H9 (cell line): ENCODE measurements around the gene AIG1. TPM values are rescaled to one million over a fixed set of nuclear protein-coding genes. Genes with fewer than 3 reads are reported as not detected.

Experiments
- DNase-seq: peaks from one replicate; pipeline ENCODE4 v3.0.0-alpha.2; 2017
- H2AFZ ChIP-seq: one replicate; pipeline ENCODE4 v1.6.1; 2013; ENCODE audit warnings: mild to moderate bottlenecking, low read length, control low read depth, moderate library complexity
- H2AK5ac ChIP-seq: 2 replicates; pipeline ENCODE4 v1.6.1; 2013; ENCODE audit warnings: low read length, control low read depth, mixed read lengths; ENCODE audit not compliant: insufficient read length
- H2BK120ac ChIP-seq: one replicate; pipeline ENCODE4 v1.6.1; 2013; ENCODE audit warnings: low read depth, mild to moderate bottlenecking, low read length, control low read depth, inconsistent platforms; ENCODE audit not compliant: poor library complexity, severe bottlenecking
- H2BK12ac ChIP-seq: 2 replicates; pipeline ENCODE4 v1.6.1; 2013; ENCODE audit warnings: low read length, control low read depth, mixed read lengths, low read depth; ENCODE audit not compliant: insufficient read length
- H2BK15ac ChIP-seq: 2 replicates; pipeline ENCODE4 v1.6.1; 2013; ENCODE audit warnings: low read depth, low read length, control low read depth
- H2BK20ac ChIP-seq: one replicate; pipeline ENCODE4 v1.6.1; 2013; ENCODE audit warnings: low read depth, mild to moderate bottlenecking, low read length, control low read depth, inconsistent platforms; ENCODE audit not compliant: poor library complexity, severe bottlenecking
- H2BK5ac ChIP-seq: 2 replicates; pipeline ENCODE4 v1.6.1; 2013; ENCODE audit warnings: low read length, control low read depth, mixed read lengths; ENCODE audit not compliant: insufficient read length
- H3K14ac ChIP-seq: 2 replicates; pipeline ENCODE4 v1.6.1; 2013; ENCODE audit warnings: low read length, control low read depth; ENCODE audit not compliant: insufficient read depth
- H3K18ac ChIP-seq: 2 replicates; pipeline ENCODE4 v1.6.1; 2013; ENCODE audit warnings: low read depth, mild to moderate bottlenecking, mixed read lengths, low read length, control low read depth; ENCODE audit not compliant: insufficient read length
- H3K23ac ChIP-seq: 2 replicates; pipeline ENCODE4 v1.6.1; 2013; ENCODE audit warnings: low read length, control low read depth, mixed read lengths, low read depth; ENCODE audit not compliant: insufficient read length
- H3K23me2 ChIP-seq: 2 replicates; pipeline ENCODE4 v1.6.1; 2013; ENCODE audit warnings: low read depth, mild to moderate bottlenecking, mixed read lengths, low read length, control low read depth; ENCODE audit not compliant: insufficient read length, poor library complexity, severe bottlenecking
- H3K27ac ChIP-seq: 2 replicates; pipeline ENCODE4 v1.5.1; 2013; ENCODE audit warnings: low read length, control low read depth, mixed read lengths, low read depth; ENCODE audit not compliant: insufficient read length
- H3K27me3 ChIP-seq: 2 replicates; pipeline ENCODE4 v1.6.1; 2013; ENCODE audit warnings: low read length, control low read depth, inconsistent platforms; ENCODE audit not compliant: insufficient read depth
- H3K4ac ChIP-seq: 2 replicates; pipeline ENCODE4 v1.6.1; 2013; ENCODE audit warnings: low read depth, mild to moderate bottlenecking, control low read depth, inconsistent platforms, low read length, moderate library complexity
- H3K4me1 ChIP-seq: 2 replicates; pipeline ENCODE4 v1.6.1; 2013; ENCODE audit warnings: low read length, control low read depth, inconsistent platforms; ENCODE audit not compliant: insufficient read depth
- H3K4me2 ChIP-seq: 2 replicates; pipeline ENCODE4 v1.6.1; 2013; ENCODE audit warnings: low read length, control low read depth, mixed read lengths; ENCODE audit not compliant: insufficient read length, insufficient read depth
- H3K56ac ChIP-seq: 2 replicates; pipeline ENCODE4 v1.6.1; 2013; ENCODE audit warnings: low read depth, mild to moderate bottlenecking, mixed read lengths, low read length, control low read depth; ENCODE audit not compliant: insufficient read length
- H3K79me1 ChIP-seq: 2 replicates; pipeline ENCODE4 v1.6.1; 2013; ENCODE audit warnings: low read depth, mild to moderate bottlenecking, moderate library complexity, low read length, control low read depth, inconsistent platforms; ENCODE audit not compliant: insufficient read depth, poor library complexity, severe bottlenecking
- H3K79me2 ChIP-seq: 2 replicates; pipeline ENCODE4 v1.6.1; 2013; ENCODE audit warnings: low read length, control low read depth, inconsistent platforms; ENCODE audit not compliant: insufficient read depth
- H3K9ac ChIP-seq: 2 replicates; pipeline ENCODE4 v1.6.1; 2013; ENCODE audit warnings: low read length, control low read depth, mixed read lengths; ENCODE audit not compliant: insufficient read length; ENCODE audit errors: extremely low read depth
- H3K9me3 ChIP-seq: one replicate; pipeline ENCODE4 v1.6.1; 2013; ENCODE audit warnings: low read depth, low read length, inconsistent platforms; ENCODE audit not compliant: control insufficient read depth
- H3T11ph ChIP-seq: one replicate; pipeline ENCODE4 v1.6.1; 2013; ENCODE audit warnings: mild to moderate bottlenecking, low read length, control low read depth, inconsistent platforms
- H4K20me1 ChIP-seq: one replicate; pipeline ENCODE4 v1.6.1; 2013; ENCODE audit not compliant: control insufficient read depth, insufficient read length, insufficient read depth
- H4K5ac ChIP-seq: 2 replicates; pipeline ENCODE4 v1.6.1; 2013; ENCODE audit warnings: low read depth, mild to moderate bottlenecking, mixed read lengths, low read length, control low read depth; ENCODE audit not compliant: insufficient read length
- H4K8ac ChIP-seq: replicated peaks from 2 replicates; pipeline ENCODE4 v1.6.1; 2013; ENCODE audit warnings: low read length, control low read depth, mixed read lengths, low read depth; ENCODE audit not compliant: insufficient read length
- H4K91ac ChIP-seq: 2 replicates; pipeline ENCODE4 v1.6.1; 2013; ENCODE audit warnings: low read depth, mild to moderate bottlenecking, moderate library complexity, mixed read lengths, low read length, control low read depth; ENCODE audit not compliant: insufficient read length
- H3K27ac Mint-ChIP-seq, 3 experiments: 2 replicates in 2 of 3; 3 replicates in 1 of 3; pipeline ENCODE4 v1.8.0; 2020 to 2021; ENCODE audit warnings: mixed read lengths in 3 of 3, mild to moderate bottlenecking in 1 of 3, moderate library complexity in 1 of 3
- H3K27me3 Mint-ChIP-seq: 2 replicates; pipeline ENCODE4 v1.8.0; 2021; ENCODE audit warnings: low read depth, mild to moderate bottlenecking, moderate library complexity, mixed read lengths
- H3K36me3 Mint-ChIP-seq, 3 experiments: 2 replicates in 2 of 3; 3 replicates in 1 of 3; pipeline ENCODE4 v1.8.0; 2020 to 2021; ENCODE audit warnings: low read depth in 3 of 3, mixed read lengths in 3 of 3; ENCODE audit not compliant: insufficient read depth in 1 of 3
- H3K4me1 Mint-ChIP-seq, 2 experiments: 2 replicates each; pipeline ENCODE4 v1.8.0; 2020; ENCODE audit warnings: mixed read lengths in 2 of 2
- H3K4me3 Mint-ChIP-seq, 2 experiments: 2 replicates in 1 of 2; 3 replicates in 1 of 2; pipeline ENCODE4 v1.8.0; 2020 to 2021; ENCODE audit warnings: mild to moderate bottlenecking in 2 of 2, mixed read lengths in 2 of 2, moderate library complexity in 1 of 2
- H3K9me3 Mint-ChIP-seq, 2 experiments: 2 replicates in 1 of 2; 3 replicates in 1 of 2; pipeline ENCODE4 v1.8.0; 2020; ENCODE audit warnings: mild to moderate bottlenecking in 2 of 2, mixed read lengths in 2 of 2, moderate library complexity in 1 of 2
- CTCF ChIP-seq: fragments of 200-600 bp; sonication (generic); conservative IDR thresholded peaks from 3 replicates; pipeline ENCODE4 v1.8.0; 2021; ENCODE audit warnings: antibody characterized with exemption, mild to moderate bottlenecking
- WGBS: extraction: QIAGEN DNeasy Blood & Tissue Kit; methylation state at CpG from one replicate; pipeline ENCODE4 v1.1.7; 2013; ENCODE audit warnings: missing lambda C conversion rate, low lambda C conversion rate, mixed read lengths; ENCODE audit not compliant: insufficient read length; ENCODE audit errors: extremely low coverage; 5-methylcytosine and 5-hydroxymethylcytosine counted together
- total RNA-seq: library from RNA; stranded (reverse); gene quantifications from 2 replicates; pipeline ENCODE4 v1.2.1, GENCODE V29; 2021

Gene AIG1
- total RNA-seq, 1 experiment from 2014 or later: 44.6 TPM

- Histone ChIP-seq H4K5ac (no peak overlapping the region), H3K4me2 (no peak overlapping the region), H3K18ac (no peak overlapping the region), H3K79me1 (no peaks in the 10 kb centered on the region), H2BK12ac (no peak overlapping the region), H3K27ac (no peak overlapping the region), H4K8ac (no peak overlapping the region), H3K4me1 (no peaks in the 10 kb centered on the region), H2AFZ (no peak overlapping the region), H3K79me2 (no peaks in the 10 kb centered on the region), H4K20me1 (no peaks in the 10 kb centered on the region), H2BK20ac (no peak overlapping the region), H3K27me3 (no peaks in the 10 kb centered on the region), H3K4ac (no peak overlapping the region), H3K9me3 (no peaks in the 10 kb centered on the region), H4K91ac (no peak overlapping the region), H3K23me2 (no peaks in the 10 kb centered on the region), H2BK5ac (no peak overlapping the region), H3T11ph (no peak overlapping the region), H2BK15ac (no peak overlapping the region), H3K23ac (no peak overlapping the region), H3K14ac (no peak overlapping the region), H2AK5ac (no peak overlapping the region), H3K56ac (no peak overlapping the region), H2BK120ac (no peak overlapping the region), H3K9ac (no peak overlapping the region)
- 100% methylated on average over 2 of the region's 7 CpGs for WGBS
- TF ChIP-seq CTCF: no peak
- no peak for DNase-seq
- peaks cover 0 to 2% of the 10 kb centered on the region in 2 experiments; a peak in 2 of 5 replicates for H3K9me3 Mint-ChIP-seq
- H3K27me3 Mint-ChIP-seq: no peaks in the 10 kb centered on the region
- no peak overlapping the region for H3K27ac Mint-ChIP-seq
- H3K4me1 Mint-ChIP-seq: peaks cover 0 to 3% of the 10 kb centered on the region in 2 experiments; a peak in 1 of 4 replicates
- 0 out of 7 replicates have a peak, but pooled peaks cover 0 to 1% (median 0%) of the 10 kb centered on the region in 3 experiments for H3K36me3 Mint-ChIP-seq
- H3K4me3 Mint-ChIP-seq: no peak overlapping the region
Measured at GRCh38 chr6:143372199-143372882, 311.7 kb downstream of the AIG1 start.
